Transverse colon (tissue), 3 donors: ENCODE data around the gene PRKCA.

Experiments
- POLR2A ChIP-seq: fragments of 450-650 bp; IDR thresholded peaks from one replicate; pipeline ENCODE4 v1.6.1; 2016; ENCODE audit warnings: antibody characterized with exemption, mild to moderate bottlenecking, moderate library complexity
- TF ChIP-seq, protein P1 (sequence below), 5 experiments: fragments of 200-600 bp in 3 of 5; fragments of 450-650 bp in 2 of 5; sonication (generic) in 3 of 5; IDR thresholded peaks; 1 replicate in 2 of 5; 2 replicates in 3 of 5; pipeline ENCODE4 v1.5.1; 2016 to 2017; ENCODE audit warnings: antibody characterized with exemption in 5 of 5, inconsistent platforms in 3 of 5, mild to moderate bottlenecking in 2 of 5, moderate library complexity in 1 of 5

DNA sequence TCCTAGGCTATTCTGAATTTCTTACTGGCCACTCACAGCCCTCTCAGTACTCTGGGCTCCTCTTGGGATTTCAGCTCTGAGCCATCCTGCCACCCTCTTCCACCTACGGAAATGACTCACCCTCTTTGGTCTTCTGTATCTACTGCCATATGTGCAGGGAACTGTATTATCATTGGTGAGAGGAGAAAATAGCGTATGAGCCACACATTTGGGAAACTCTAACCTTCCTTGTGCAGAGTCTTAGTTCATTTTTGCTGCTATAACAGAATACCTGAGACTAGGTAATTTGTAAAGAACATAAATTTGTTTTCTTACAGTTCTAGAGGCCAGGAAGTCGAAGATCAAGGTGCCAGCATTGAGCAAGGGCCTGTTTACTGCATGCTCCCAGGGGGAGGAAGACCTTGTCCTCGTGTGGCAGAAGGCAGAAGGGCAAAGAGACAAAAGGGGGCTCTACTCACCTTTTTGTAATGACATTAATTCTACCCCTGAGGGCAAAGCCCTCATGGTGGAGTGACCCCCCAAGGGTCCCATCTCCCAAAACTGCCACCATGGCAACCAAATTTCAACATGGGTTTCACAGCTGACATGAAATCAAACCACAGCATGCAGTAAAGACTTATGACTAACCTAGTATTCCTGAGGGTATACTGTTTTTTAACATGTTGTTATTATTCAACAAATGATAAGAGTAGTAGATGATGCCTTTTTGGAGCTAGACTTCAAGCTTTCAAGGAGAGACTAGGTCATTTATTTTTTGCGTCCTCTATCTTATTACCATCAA lies 191.8 kb downstream of the PRKCA start:
- TF ChIP-seq, protein P1, sequence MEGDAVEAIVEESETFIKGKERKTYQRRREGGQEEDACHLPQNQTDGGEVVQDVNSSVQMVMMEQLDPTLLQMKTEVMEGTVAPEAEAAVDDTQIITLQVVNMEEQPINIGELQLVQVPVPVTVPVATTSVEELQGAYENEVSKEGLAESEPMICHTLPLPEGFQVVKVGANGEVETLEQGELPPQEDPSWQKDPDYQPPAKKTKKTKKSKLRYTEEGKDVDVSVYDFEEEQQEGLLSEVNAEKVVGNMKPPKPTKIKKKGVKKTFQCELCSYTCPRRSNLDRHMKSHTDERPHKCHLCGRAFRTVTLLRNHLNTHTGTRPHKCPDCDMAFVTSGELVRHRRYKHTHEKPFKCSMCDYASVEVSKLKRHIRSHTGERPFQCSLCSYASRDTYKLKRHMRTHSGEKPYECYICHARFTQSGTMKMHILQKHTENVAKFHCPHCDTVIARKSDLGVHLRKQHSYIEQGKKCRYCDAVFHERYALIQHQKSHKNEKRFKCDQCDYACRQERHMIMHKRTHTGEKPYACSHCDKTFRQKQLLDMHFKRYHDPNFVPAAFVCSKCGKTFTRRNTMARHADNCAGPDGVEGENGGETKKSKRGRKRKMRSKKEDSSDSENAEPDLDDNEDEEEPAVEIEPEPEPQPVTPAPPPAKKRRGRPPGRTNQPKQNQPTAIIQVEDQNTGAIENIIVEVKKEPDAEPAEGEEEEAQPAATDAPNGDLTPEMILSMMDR (IDR thresholded peaks at IDR 0.05) = no peak
- no peak for TF ChIP-seq POLR2A
